ENCODE results near the gene ONECUT1. TPM values are rescaled to one million over a fixed set of nuclear protein-coding genes. Genes with fewer than 3 reads are reported as not detected.
A peak's percentile ranks its signal among the peaks of the same experiment; 100 is the strongest.

Gene ONECUT1
- total RNA-seq, 1 donor from 2014 or later, result not detected

GRCh38 chr15:52733696-52734255, 56.4 kb downstream of the ONECUT1 start:
- DNase-seq (ENCODE audit: low read depth in 2 of 2), result peak in 1 of 2 donors; percentile 33

- no peak for DNase-seq (ENCODE audit: low read depth in 2 of 2)
Measured at GRCh38 chr15:52733088-52733487, 57.0 kb downstream of the ONECUT1 start.

- no peak for DNase-seq (ENCODE audit: low read depth in 2 of 2)
Measured at GRCh38 chr15:52732551-52732950, 57.6 kb downstream of the ONECUT1 start.

GRCh38 chr15:52731732-52732470, 58.2 kb downstream of the ONECUT1 start:
- DNase-seq (ENCODE audit: low read depth in 2 of 2), result peak in 1 of 2 donors; percentile 58

GRCh38 chr15:52731004-52731403, 59.1 kb downstream of the ONECUT1 start:
- DNase-seq (ENCODE audit: low read depth in 2 of 2), result no peak

- no peak for DNase-seq (ENCODE audit: low read depth in 2 of 2)
Measured at GRCh38 chr15:52730594-52730993, 59.5 kb downstream of the ONECUT1 start.

DNA sequence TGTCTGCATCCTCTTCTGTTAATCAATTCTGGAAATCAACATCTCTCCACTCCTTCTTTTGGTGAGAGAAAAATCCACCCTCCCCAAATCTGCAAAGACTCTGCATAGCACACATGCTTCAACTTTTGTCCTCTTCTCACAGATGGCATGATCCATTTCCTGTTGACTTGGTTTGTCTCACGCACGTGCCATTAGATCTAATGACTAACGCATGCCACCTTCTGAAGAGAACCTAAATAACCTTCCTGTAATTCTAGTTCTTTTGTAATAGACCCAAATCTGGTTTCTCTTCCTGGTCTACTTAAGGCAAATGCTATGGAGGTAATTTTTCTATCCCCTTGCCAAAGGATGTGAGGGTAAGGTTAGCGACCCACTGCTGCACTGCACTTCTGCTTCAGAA, 60.0 kb downstream of the ONECUT1 start:
- peak; percentile 88 to 93 for DNase-seq (ENCODE audit: low read depth in 2 of 2)

DNA sequence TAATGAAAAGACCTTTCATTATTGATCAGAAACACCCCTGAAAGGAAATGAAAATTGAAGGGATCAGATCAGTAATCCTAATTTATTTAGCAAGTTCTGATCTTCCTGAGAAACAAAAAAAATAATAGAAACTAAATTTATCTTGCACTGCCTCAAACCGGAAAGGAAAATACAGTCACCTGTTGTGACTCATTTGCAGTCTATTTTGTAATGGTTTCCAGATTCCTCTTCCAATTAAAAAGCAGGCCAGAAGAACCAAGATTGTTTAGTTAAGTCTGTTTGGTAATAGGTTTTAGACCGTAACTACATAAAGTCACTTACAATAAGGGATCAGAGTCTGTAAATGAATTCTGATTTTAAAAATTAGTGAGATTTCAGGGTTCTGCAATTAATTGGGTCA, 61.2 kb downstream of the ONECUT1 start:
- DNase-seq (ENCODE audit: low read depth in 2 of 2), result peak; percentile 79 to 82

DNA sequence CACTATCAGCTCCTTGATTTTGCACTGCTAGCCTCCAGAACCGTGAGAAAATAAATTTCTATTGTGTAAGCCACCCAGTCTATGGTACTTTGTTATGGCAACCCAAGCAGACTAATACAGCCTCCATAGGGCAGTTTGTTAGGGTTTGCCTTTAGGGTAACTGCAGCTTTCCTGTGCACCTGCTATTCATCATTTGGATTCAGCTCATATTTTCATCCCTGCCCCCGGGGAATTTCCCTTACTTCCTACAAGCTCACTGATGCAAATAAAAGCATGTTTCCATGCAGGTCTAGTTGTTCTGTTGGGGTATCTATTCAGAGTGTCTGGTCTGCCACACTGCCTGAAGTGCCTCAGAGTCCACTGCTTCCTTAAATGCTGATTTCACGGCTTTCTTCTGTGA, 62.3 kb downstream of the ONECUT1 start:
- peak; percentile 69 to 81 for DNase-seq (ENCODE audit: low read depth in 2 of 2)

- DNase-seq (ENCODE audit: low read depth in 2 of 2), result no peak
Measured at GRCh38 chr15:52726195-52726594, 63.9 kb downstream of the ONECUT1 start.

- DNase-seq (ENCODE audit: low read depth in 2 of 2), result no peak
Measured at GRCh38 chr15:52718551-52718950, 71.6 kb downstream of the ONECUT1 start.

- DNase-seq (ENCODE audit: low read depth in 2 of 2), result no peak
Measured at GRCh38 chr15:52717924-52718323, 72.2 kb downstream of the ONECUT1 start.

GRCh38 chr15:52717481-52717880, 72.7 kb downstream of the ONECUT1 start:
- no peak for DNase-seq (ENCODE audit: low read depth in 2 of 2)

GRCh38 chr15:52716536-52716935, 73.6 kb downstream of the ONECUT1 start:
- DNase-seq (ENCODE audit: low read depth in 2 of 2), result peak in 1 of 2 donors; percentile 53

- no peak for DNase-seq (ENCODE audit: low read depth in 2 of 2)
Measured at GRCh38 chr15:52715411-52715810, 74.7 kb downstream of the ONECUT1 start.

GRCh38 chr15:52714968-52715367, 75.2 kb downstream of the ONECUT1 start:
- no peak for DNase-seq (ENCODE audit: low read depth in 2 of 2)

GRCh38 chr15:52710708-52711389, 79.3 kb downstream of the ONECUT1 start:
- DNase-seq (ENCODE audit: low read depth in 2 of 2), result no peak

- DNase-seq (ENCODE audit: low read depth in 2 of 2), result no peak
Measured at GRCh38 chr15:52710050-52710707, 80.0 kb downstream of the ONECUT1 start.

- DNase-seq (ENCODE audit: low read depth in 2 of 2), result no peak
Measured at GRCh38 chr15:52709187-52709981, 80.8 kb downstream of the ONECUT1 start.
